Aorta (tissue), 5 donors: ENCODE data around the gene ALLC. TPM values are rescaled to one million over a fixed set of nuclear protein-coding genes. Genes with fewer than 3 reads are reported as not detected.

Experiments used
- ATAC-seq: fragments of 200-7000 bp; cut with Tn5 transposase; one replicate; pipeline ENCODE4 v1.9.1; 2022; ENCODE audit warnings: moderate library complexity; ENCODE audit not compliant: low FRiP score
- DNase-seq, 2 donors: peaks; one replicate each; pipeline ENCODE4 v3.0.0-alpha.2; 2020
- H3K27ac ChIP-seq, 2 donors: one replicate each; pipeline ENCODE4 v1.5.1; 2013; ENCODE audit warnings: low read length in 2 of 2, mild to moderate bottlenecking in 2 of 2, moderate library complexity in 2 of 2, control low read depth in 1 of 2, inconsistent platforms in 1 of 2, low read depth in 1 of 2
- H3K27me3 ChIP-seq, 2 donors: one replicate each; pipeline ENCODE4 v1.6.1; 2013; ENCODE audit warnings: control low read depth in 1 of 2, low read length in 1 of 2, mild to moderate bottlenecking in 1 of 2, moderate library complexity in 1 of 2; ENCODE audit not compliant: insufficient read depth in 2 of 2, control insufficient read depth in 1 of 2
- H3K36me3 ChIP-seq, 2 donors: one replicate each; pipeline ENCODE4 v1.6.1; 2013; ENCODE audit warnings: control low read depth in 1 of 2, low read length in 1 of 2, mild to moderate bottlenecking in 1 of 2; ENCODE audit not compliant: insufficient read depth in 2 of 2, control insufficient read depth in 1 of 2
- H3K4me1 ChIP-seq, 2 donors: one replicate each; pipeline ENCODE4 v1.6.1; 2013; ENCODE audit warnings: low read length in 2 of 2, control low read depth in 1 of 2, mild to moderate bottlenecking in 1 of 2, moderate library complexity in 1 of 2; ENCODE audit not compliant: insufficient read depth in 2 of 2, control insufficient read depth in 1 of 2
- H3K4me3 ChIP-seq, 2 donors: one replicate each; pipeline ENCODE4 v1.5.1; 2013; ENCODE audit warnings: low read length in 2 of 2, control low read depth in 1 of 2, mild to moderate bottlenecking in 1 of 2
- H3K9me3 ChIP-seq: one replicate; pipeline ENCODE4 v1.6.1; 2013; ENCODE audit warnings: mild to moderate bottlenecking, low read length; ENCODE audit not compliant: control insufficient read depth
- WGBS, 2 donors: extraction: QIAGEN DNeasy Blood & Tissue Kit; methylation state at CpG; one replicate each; pipeline ENCODE4 v1.1.7; 2013; 5-methylcytosine and 5-hydroxymethylcytosine counted together
- intact Hi-C, 2 donors: fragments of 100-400 bp; cut with DNase I; formaldehyde crosslinking; loops; one replicate each; pipeline versions ENCODE4 v1.14.2 to v1.15.0; 2022
- polyA plus RNA-seq, 2 donors: library from polyadenylated mRNA; stranded (reverse); fragments of 200-250 nt; gene quantifications; one replicate each; pipeline ENCODE4 v1.2.3, GENCODE V29; 2013
- total RNA-seq, 2 donors: library from RNA; stranded (reverse); fragmentation: NEBNext Ultra II Directional; extraction: Animal tissue kit (Norgen Biotek cat#: 25700); gene quantifications; one replicate each; pipeline ENCODE4 v1.2.1, GENCODE V29; 2021
- donor health status: healthy with polysubstance abuse.
- donor health status: Bipolar disorder and iron deficiency.
- donor health status: DM: no; HTN: no; CAD: no.
- donor health status: DM: no; HTN: no; CAD: no.
- donor health status: DM: yes; HTN: yes; CAD: no.

Gene ALLC
- total and polyA plus RNA-seq, 4 donors = 1.4 to 5.3 TPM; not detected in 2

- Histone ChIP-seq H3K4me3 (no peak overlapping the region), H3K4me1 (no peaks in the 10 kb centered on the region), H3K27me3 (no peaks in the 10 kb centered on the region), H3K27ac (no peak overlapping the region), H3K36me3 (no peaks in the 10 kb centered on the region), H3K9me3 (no peaks in the 10 kb centered on the region)
- WGBS, 2 donors = 89 to 90% methylated on average over 26 of the region's 26 CpGs
- ATAC-seq = no peak
- intact Hi-C loops = no loop called here
- DNase-seq = peak in 1 of 2 donors; percentile 51
Observed at GRCh38 chr2:3641841-3642421, 16.1 kb upstream of the ALLC start.

GRCh38 chr2:3642521-3643215, 15.3 kb upstream of the ALLC start:
- Histone ChIP-seq H3K27ac (no peak overlapping the region), H3K36me3 (no peaks in the 10 kb centered on the region), H3K4me1 (no peaks in the 10 kb centered on the region), H3K4me3 (no peak overlapping the region), H3K9me3 (no peaks in the 10 kb centered on the region), H3K27me3 (no peaks in the 10 kb centered on the region)
- ATAC-seq = no peak
- peak in 1 of 2 donors; percentile 54 for DNase-seq
- 82 to 88% methylated on average over 18 of the region's 18 CpGs for WGBS, 2 donors
- intact Hi-C loops = no loop called here

GRCh38 chr2:3643371-3644245, 14.4 kb upstream of the ALLC start:
- no peaks in the 10 kb centered on the region for H3K27me3 ChIP-seq
- H3K9me3 ChIP-seq = no peaks in the 10 kb centered on the region
- no peak for ATAC-seq
- no peak overlapping the region for H3K4me3 ChIP-seq
- no peaks in the 10 kb centered on the region for H3K4me1 ChIP-seq
- intact Hi-C loops = no loop called here
- no peaks in the 10 kb centered on the region for H3K36me3 ChIP-seq
- no peak overlapping the region for H3K27ac ChIP-seq
- DNase-seq = peak in 1 of 2 donors; percentile 59
- 92 to 93% methylated on average over 48 of the region's 48 CpGs for WGBS, 2 donors

- ATAC-seq = no peak
- no peak overlapping the region for H3K27ac ChIP-seq
- H3K4me3 ChIP-seq = no peak overlapping the region
- H3K9me3 ChIP-seq = no peaks in the 10 kb centered on the region
- H3K4me1 ChIP-seq = no peaks in the 10 kb centered on the region
- no peaks in the 10 kb centered on the region for H3K27me3 ChIP-seq
- H3K36me3 ChIP-seq = no peaks in the 10 kb centered on the region
- intact Hi-C loops = no loop called here
- DNase-seq = no peak
Observed at GRCh38 chr2:3644246-3644525, 13.8 kb upstream of the ALLC start.

- ATAC-seq = no peak
- Histone ChIP-seq H3K4me1 (no peaks in the 10 kb centered on the region), H3K36me3 (no peaks in the 10 kb centered on the region), H3K4me3 (no peak overlapping the region), H3K27me3 (no peaks in the 10 kb centered on the region), H3K27ac (no peak overlapping the region), H3K9me3 (no peaks in the 10 kb centered on the region)
- peak in 1 of 2 donors; percentile 51 for DNase-seq
- intact Hi-C loops = no loop called here
- WGBS, 2 donors = 83 to 86% methylated on average over 15 of the region's 15 CpGs
Observed at GRCh38 chr2:3644891-3645605, 13.0 kb upstream of the ALLC start.

GRCh38 chr2:3645745-3646389, 12.1 kb upstream of the ALLC start:
- DNase-seq = peak in 1 of 2 donors; percentile 22
- Histone ChIP-seq H3K4me1 (no peaks in the 10 kb centered on the region), H3K27me3 (no peaks in the 10 kb centered on the region), H3K27ac (no peak overlapping the region), H3K4me3 (no peak overlapping the region), H3K9me3 (no peaks in the 10 kb centered on the region), H3K36me3 (no peaks in the 10 kb centered on the region)
- WGBS, 2 donors = 77 to 80% methylated on average over 10 of the region's 10 CpGs
- ATAC-seq = no peak
- intact Hi-C loops = no loop called here

- no peaks in the 10 kb centered on the region for H3K9me3 ChIP-seq
- intact Hi-C loops = no loop called here
- DNase-seq = peak in 1 of 2 donors; percentile 21
Observed at GRCh38 chr2:3646446-3646845, 11.6 kb upstream of the ALLC start.

GRCh38 chr2:3647246-3647645, 10.8 kb upstream of the ALLC start:
- Histone ChIP-seq H3K27ac (no peak overlapping the region), H3K36me3 (no peaks in the 10 kb centered on the region), H3K9me3 (no peaks in the 10 kb centered on the region), H3K27me3 (no peaks in the 10 kb centered on the region), H3K4me3 (no peak overlapping the region), H3K4me1 (no peaks in the 10 kb centered on the region)
- WGBS, 2 donors = 73 to 85% methylated on average over 13 of the region's 13 CpGs
- ATAC-seq = no peak
- intact Hi-C loops = no loop called here
- DNase-seq = peak in 1 of 2 donors; percentile 69

More at GRCh38 chr2:3646446-3646845, 11.6 kb upstream of the ALLC start:
- Histone ChIP-seq H3K36me3 (no peaks in the 10 kb centered on the region), H3K4me3 (no peak overlapping the region), H3K27ac (no peak overlapping the region), H3K4me1 (no peaks in the 10 kb centered on the region), H3K27me3 (no peaks in the 10 kb centered on the region)
- ATAC-seq = no peak
- 86 to 90% methylated on average over 8 of the region's 8 CpGs for WGBS, 2 donors
